PFSK-1 (cell line): ENCODE results near the gene AUTS2.

Experiments used
- FOXP2 ChIP-seq: optimal IDR thresholded peaks from 2 replicates; pipeline ENCODE3; 2011; ENCODE audit warnings: borderline replicate concordance, control low read depth, inconsistent platforms; ENCODE audit not compliant: insufficient read depth; ENCODE audit errors: extremely low read length, extremely low read depth
- POLR2AphosphoS5 ChIP-seq: IDR thresholded peaks from 2 replicates; pipeline ENCODE4 v1.6.1; 2012; ENCODE audit warnings: low read depth, mild to moderate bottlenecking, control low read depth, low read length, moderate library complexity
- REST ChIP-seq, 2 experiments: IDR thresholded peaks; 2 replicates each; pipeline versions ENCODE4 v1.6.1 to v1.8.0; 2011 to 2012; ENCODE audit warnings: low read depth in 2 of 2, low read length in 2 of 2, control low read depth in 1 of 2, inconsistent platforms in 1 of 2, mild to moderate bottlenecking in 1 of 2, moderate library complexity in 1 of 2; ENCODE audit not compliant: insufficient read depth in 1 of 2
- SIN3A ChIP-seq: IDR thresholded peaks from 2 replicates; pipeline ENCODE4 v1.6.1; 2012; ENCODE audit warnings: mild to moderate bottlenecking, low read length, moderate library complexity, borderline replicate concordance; ENCODE audit not compliant: insufficient read depth
- TAF1 ChIP-seq: IDR thresholded peaks from 2 replicates; pipeline ENCODE4 v1.6.1; 2012; ENCODE audit warnings: low read length, control low read depth, borderline replicate concordance; ENCODE audit not compliant: insufficient read depth

- TF ChIP-seq POLR2AphosphoS5 (no peak), TAF1 (no peak), REST (IDR thresholded peaks at IDR 0.05; ENCODE audit: insufficient read depth in 1 of 2, low read depth in 2 of 2, low read length in 2 of 2) (no peak), SIN3A (no peak), FOXP2 (no peak)
Observed at GRCh38 chr7:69612981-69613380, 14.7 kb downstream of the AUTS2 start.
